Parathyroid adenoma (tissue), 2 donors: Measurements from ENCODE around the gene CEP128.

Experiments used
- H2AFZ ChIP-seq: fragments of 300-600 bp; sonication (generic); one replicate; pipeline ENCODE4 v1.7.0; 2017; ENCODE audit warnings: antibody characterized with exemption, mild to moderate bottlenecking
- H3K27ac ChIP-seq: fragments of 300-600 bp; sonication (generic); one replicate; pipeline ENCODE4 v1.7.0; 2017
- H3K27me3 ChIP-seq: fragments of 300-600 bp; sonication (generic); one replicate; pipeline ENCODE4 v1.7.0; 2017; ENCODE audit warnings: low read length; ENCODE audit not compliant: control insufficient read depth, insufficient read depth
- H3K36me3 ChIP-seq: fragments of 300-600 bp; sonication (generic); one replicate; pipeline ENCODE4 v1.7.0; 2017; ENCODE audit warnings: low read length; ENCODE audit not compliant: control insufficient read depth, insufficient read depth
- H3K4me1 ChIP-seq: fragments of 300-600 bp; sonication (generic); one replicate; pipeline ENCODE4 v1.7.0; 2017; ENCODE audit warnings: control low read depth
- H3K4me2 ChIP-seq: fragments of 300-600 bp; sonication (generic); one replicate; pipeline ENCODE4 v1.7.0; 2017; ENCODE audit warnings: low read length
- H3K4me3 ChIP-seq: fragments of 300-600 bp; sonication (generic); one replicate; pipeline ENCODE4 v1.7.0; 2017; ENCODE audit warnings: low read depth, low read length
- H3K79me2 ChIP-seq: fragments of 300-600 bp; sonication (generic); one replicate; pipeline ENCODE4 v1.7.0; 2017; ENCODE audit warnings: control low read depth
- H3K9ac ChIP-seq: fragments of 300-600 bp; sonication (generic); one replicate; pipeline ENCODE4 v1.7.0; 2017; ENCODE audit warnings: mild to moderate bottlenecking
- H3K9me3 ChIP-seq: fragments of 300-600 bp; sonication (generic); one replicate; pipeline ENCODE4 v1.7.0; 2017; ENCODE audit warnings: low read length; ENCODE audit not compliant: control insufficient read depth
- TF ChIP-seq, protein P1 (sequence below): fragments of 300-600 bp; sonication (generic); IDR thresholded peaks from one replicate; pipeline ENCODE4 v1.7.0; 2017; ENCODE audit warnings: antibody characterized with exemption, mild to moderate bottlenecking
- donor health status: primary hyperparathyroidism.

The CEP128 gene

GRCh38 chr14:80664576-80664975, 277.0 kb downstream of the CEP128 start:
- peaks cover 5% of the 10 kb centered on the region for H3K4me1 ChIP-seq
- no peaks in the 10 kb centered on the region for H3K9me3 ChIP-seq
- no peak overlapping the region for H3K4me3 ChIP-seq
- TF ChIP-seq, protein P1, sequence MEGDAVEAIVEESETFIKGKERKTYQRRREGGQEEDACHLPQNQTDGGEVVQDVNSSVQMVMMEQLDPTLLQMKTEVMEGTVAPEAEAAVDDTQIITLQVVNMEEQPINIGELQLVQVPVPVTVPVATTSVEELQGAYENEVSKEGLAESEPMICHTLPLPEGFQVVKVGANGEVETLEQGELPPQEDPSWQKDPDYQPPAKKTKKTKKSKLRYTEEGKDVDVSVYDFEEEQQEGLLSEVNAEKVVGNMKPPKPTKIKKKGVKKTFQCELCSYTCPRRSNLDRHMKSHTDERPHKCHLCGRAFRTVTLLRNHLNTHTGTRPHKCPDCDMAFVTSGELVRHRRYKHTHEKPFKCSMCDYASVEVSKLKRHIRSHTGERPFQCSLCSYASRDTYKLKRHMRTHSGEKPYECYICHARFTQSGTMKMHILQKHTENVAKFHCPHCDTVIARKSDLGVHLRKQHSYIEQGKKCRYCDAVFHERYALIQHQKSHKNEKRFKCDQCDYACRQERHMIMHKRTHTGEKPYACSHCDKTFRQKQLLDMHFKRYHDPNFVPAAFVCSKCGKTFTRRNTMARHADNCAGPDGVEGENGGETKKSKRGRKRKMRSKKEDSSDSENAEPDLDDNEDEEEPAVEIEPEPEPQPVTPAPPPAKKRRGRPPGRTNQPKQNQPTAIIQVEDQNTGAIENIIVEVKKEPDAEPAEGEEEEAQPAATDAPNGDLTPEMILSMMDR, result no peak
- H3K27me3 ChIP-seq, result no peaks in the 10 kb centered on the region
- H3K4me2 ChIP-seq, result no peak overlapping the region
- no peak overlapping the region for H3K9ac ChIP-seq
- no peak overlapping the region for H3K27ac ChIP-seq
- no peaks in the 10 kb centered on the region for H3K36me3 ChIP-seq
- no peak overlapping the region for H2AFZ ChIP-seq
- no peaks in the 10 kb centered on the region for H3K79me2 ChIP-seq

GRCh38 chr14:80663541-80663940, 278.0 kb downstream of the CEP128 start:
- no peak overlapping the region for H3K4me2 ChIP-seq
- no peak overlapping the region for H3K4me3 ChIP-seq
- H3K79me2 ChIP-seq, result no peaks in the 10 kb centered on the region
- no peak overlapping the region for H3K9ac ChIP-seq
- peaks cover 5% of the 10 kb centered on the region for H3K4me1 ChIP-seq
- H3K27me3 ChIP-seq, result no peaks in the 10 kb centered on the region
- no peak overlapping the region for H2AFZ ChIP-seq
- no peaks in the 10 kb centered on the region for H3K9me3 ChIP-seq
- H3K36me3 ChIP-seq, result no peaks in the 10 kb centered on the region
- TF ChIP-seq, protein P1, result no peak
- no peak overlapping the region for H3K27ac ChIP-seq

DNA sequence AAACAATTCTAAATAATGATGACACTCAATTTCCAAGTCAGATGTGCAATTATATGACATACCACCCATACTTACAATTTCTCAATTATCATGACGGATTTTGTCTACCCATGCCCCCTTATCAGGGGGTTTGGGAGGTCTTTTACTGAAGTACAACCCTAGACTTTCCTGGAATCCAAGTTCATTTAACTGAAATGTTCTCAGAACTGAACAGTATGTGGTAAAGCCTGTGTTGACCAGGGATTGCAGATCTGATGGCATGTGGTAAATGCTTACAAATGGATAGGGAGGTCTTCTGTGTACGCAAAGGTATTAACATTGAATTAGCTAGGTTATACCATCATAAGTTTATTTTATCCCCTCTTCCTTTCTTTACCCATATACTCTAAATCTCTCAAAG, 281.8 kb downstream of the CEP128 start:
- Histone ChIP-seq H3K9me3 (no peaks in the 10 kb centered on the region), H3K36me3 (no peaks in the 10 kb centered on the region), H3K79me2 (no peaks in the 10 kb centered on the region), H3K4me3 (no peak overlapping the region), H3K4me1 (no peaks in the 10 kb centered on the region), H3K27ac (no peak overlapping the region), H3K4me2 (no peak overlapping the region), H3K9ac (no peak overlapping the region), H2AFZ (no peak overlapping the region), H3K27me3 (no peaks in the 10 kb centered on the region)
- TF ChIP-seq, protein P1, result no peak

DNA sequence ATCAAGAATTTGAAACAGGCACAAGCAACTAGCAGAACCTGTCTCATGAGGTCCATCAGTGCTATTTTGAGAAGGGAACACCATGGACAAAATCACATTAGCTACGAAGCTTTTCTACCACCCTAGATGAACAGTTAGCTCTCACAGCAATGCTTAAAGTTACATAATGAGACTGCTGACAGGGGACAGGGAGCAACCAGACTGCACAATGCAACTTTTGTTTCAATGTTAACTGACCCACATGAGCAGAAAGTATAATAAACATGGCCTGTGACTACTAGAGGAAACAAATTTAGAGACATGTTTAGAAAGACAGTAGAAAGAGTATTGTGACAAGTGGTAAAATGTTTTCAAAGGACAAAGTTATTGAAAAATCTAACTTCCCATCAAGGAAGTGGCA, 282.8 kb downstream of the CEP128 start:
- H3K9ac ChIP-seq, result no peak overlapping the region
- no peaks in the 10 kb centered on the region for H3K9me3 ChIP-seq
- no peak overlapping the region for H3K27ac ChIP-seq
- TF ChIP-seq, protein P1, result no peak
- no peak overlapping the region for H3K4me2 ChIP-seq
- no peaks in the 10 kb centered on the region for H3K79me2 ChIP-seq
- H3K36me3 ChIP-seq, result no peaks in the 10 kb centered on the region
- H3K4me3 ChIP-seq, result no peak overlapping the region
- H3K27me3 ChIP-seq, result no peaks in the 10 kb centered on the region
- H2AFZ ChIP-seq, result no peak overlapping the region
- H3K4me1 ChIP-seq, result no peaks in the 10 kb centered on the region

DNA sequence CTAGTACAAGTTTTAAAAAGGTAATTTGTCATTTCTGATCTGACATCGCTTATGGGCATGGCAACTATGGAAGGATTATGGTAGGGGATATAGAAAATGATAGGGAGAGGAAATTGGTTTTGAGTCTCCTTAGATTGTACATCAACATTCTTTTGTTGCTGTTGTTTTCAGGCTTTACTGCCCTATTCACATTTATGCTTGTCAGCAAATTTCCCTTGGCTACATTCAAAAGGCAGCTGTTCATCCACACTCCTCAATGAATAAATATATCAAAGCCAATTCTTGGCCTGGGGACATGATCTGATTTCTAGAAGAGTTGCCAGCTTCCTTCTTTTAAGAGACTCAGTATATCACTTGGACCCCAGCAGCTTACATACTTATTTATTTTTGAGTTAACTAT, 283.4 kb downstream of the CEP128 start:
- H3K79me2 ChIP-seq, result no peaks in the 10 kb centered on the region
- TF ChIP-seq, protein P1, result no peak

More for the DNA sequence above, 283.4 kb downstream of the CEP128 start:
- Histone ChIP-seq H3K4me3 (no peak overlapping the region), H3K36me3 (no peaks in the 10 kb centered on the region), H2AFZ (no peak overlapping the region), H3K4me2 (no peak overlapping the region), H3K4me1 (no peaks in the 10 kb centered on the region), H3K9ac (no peak overlapping the region), H3K9me3 (no peaks in the 10 kb centered on the region), H3K27ac (no peak overlapping the region), H3K27me3 (no peaks in the 10 kb centered on the region)
